Keratinocyte (primary cell): Measurements from ENCODE around the gene INO80. TPM values are rescaled to one million over a fixed set of nuclear protein-coding genes. Genes with fewer than 3 reads are reported as not detected.

ENCODE experiments used
- DNase-seq: peaks from one replicate; pipeline ENCODE4 v3.0.0-alpha.2; 2011; ENCODE audit warnings: low read depth, missing footprints, low spot score
- FAIRE-seq: peaks from 2 replicates; lab custom pipeline; 2011; peaks lifted over from hg19 to GRCh38; lab: Jason Lieb, UNC
- H2AFZ ChIP-seq: 2 replicates; pipeline ENCODE4 v1.6.0; 2012; ENCODE audit warnings: low read length, control low read depth, inconsistent platforms; ENCODE audit not compliant: control insufficient read depth
- H3K27ac ChIP-seq: 2 replicates; pipeline ENCODE4 v1.5.1; 2011; ENCODE audit warnings: low read length; ENCODE audit not compliant: control insufficient read depth, insufficient read depth
- H3K27me3 ChIP-seq: 3 replicates; pipeline ENCODE4 v1.6.0; 2011; ENCODE audit warnings: low read length; ENCODE audit not compliant: control insufficient read depth, insufficient read depth; ENCODE audit errors: extremely low read depth
- H3K36me3 ChIP-seq, 2 experiments: 2 replicates in 1 of 2; 3 replicates in 1 of 2; pipeline ENCODE4 v1.5.1; 2011; ENCODE audit warnings: low read length in 2 of 2, mild to moderate bottlenecking in 1 of 2; ENCODE audit not compliant: control insufficient read depth in 2 of 2, insufficient read depth in 2 of 2; ENCODE audit errors: extremely low read depth in 1 of 2
- H3K4me1 ChIP-seq: 3 replicates; pipeline ENCODE4 v1.5.1; 2011; ENCODE audit warnings: low read length; ENCODE audit not compliant: control insufficient read depth, insufficient read depth; ENCODE audit errors: extremely low read depth
- H3K4me2 ChIP-seq: 3 replicates; pipeline ENCODE4 v1.6.0; 2011; ENCODE audit warnings: low read depth, low read length; ENCODE audit not compliant: control insufficient read depth, insufficient read depth; ENCODE audit errors: extremely low read depth
- H3K4me3 ChIP-seq, 3 experiments: fragments of 200-600 bp in 1 of 3; sonication (generic) in 1 of 3; 2 replicates in 2 of 3; 3 replicates in 1 of 3; pipeline ENCODE4 v1.5.1; 2011 to 2016; ENCODE audit warnings: low read length in 3 of 3, mild to moderate bottlenecking in 3 of 3, control low read depth in 2 of 3, inconsistent platforms in 1 of 3, low read depth in 1 of 3, mixed read lengths in 1 of 3, mixed run types in 1 of 3, moderate library complexity in 1 of 3; ENCODE audit not compliant: control insufficient read depth in 2 of 3, insufficient read depth in 2 of 3; ENCODE audit errors: extremely low read depth in 1 of 3
- H3K79me2 ChIP-seq: 2 replicates; pipeline ENCODE4 v1.6.0; 2012; ENCODE audit warnings: low read length; ENCODE audit not compliant: control insufficient read depth, insufficient read depth
- H3K9ac ChIP-seq: 3 replicates; pipeline ENCODE4 v1.6.0; 2011; ENCODE audit warnings: low read length; ENCODE audit not compliant: control insufficient read depth, insufficient read depth; ENCODE audit errors: extremely low read depth
- H3K9me1 ChIP-seq: 3 replicates; pipeline ENCODE4 v1.6.0; 2011; ENCODE audit warnings: low read length; ENCODE audit not compliant: control insufficient read depth, insufficient read depth; ENCODE audit errors: extremely low read depth
- H3K9me3 ChIP-seq: 2 replicates; pipeline ENCODE4 v1.5.1; 2012; ENCODE audit warnings: low read depth, low read length; ENCODE audit not compliant: control insufficient read depth
- H4K20me1 ChIP-seq: 3 replicates; pipeline ENCODE4 v1.6.0; 2011; ENCODE audit warnings: low read length; ENCODE audit not compliant: control insufficient read depth, insufficient read depth; ENCODE audit errors: extremely low read depth
- CTCF ChIP-seq, 3 experiments: IDR thresholded peaks in 1 of 3; conservative IDR thresholded peaks in 1 of 3; optimal IDR thresholded peaks in 1 of 3; 2 replicates in 2 of 3; 3 replicates in 1 of 3; pipeline versions ENCODE3 to v1.5.1; 2011; ENCODE audit warnings: low read length in 3 of 3, mild to moderate bottlenecking in 3 of 3, moderate library complexity in 2 of 3, control low read depth in 1 of 3, inconsistent platforms in 1 of 3; ENCODE audit not compliant: insufficient read depth in 2 of 3; ENCODE audit errors: extremely low read depth in 1 of 3
- EZH2 ChIP-seq: IDR thresholded peaks from one replicate; pipeline ENCODE4 v1.6.1; 2012; ENCODE audit warnings: inconsistent platforms, mild to moderate bottlenecking, low read length, moderate library complexity
- dilution Hi-C: fragments of 300-500 bp; cut with MboI; formaldehyde crosslinking; loops from one replicate; pipeline ENCODE4 v1.7.0; 2020; ENCODE audit warnings: low sequenced_read_pairs; ENCODE audit not compliant: extremely low pct_ligation_motif_present
- polyA plus RNA-seq, 5 experiments: library from polyadenylated mRNA; depleted of rRNA in 3 of 5; stranded (reverse) in 3 of 5; stranded (forward) in 1 of 5; unstranded in 1 of 5; fragments of >200 nt; gene quantifications; 1 replicate in 1 of 5; 2 replicates in 3 of 5; 3 replicates in 1 of 5; pipeline versions ENCODE4 v1.2.1 to v1.2.3, GENCODE V29; 2011 to 2012; ENCODE audit warnings: missing spikeins in 2 of 5, low read depth in 1 of 5, low replicate concordance in 1 of 5

INO80 gene
- polyA plus RNA-seq, 1 donor (not counting 4 experiments of a cell fraction or from before 2014, with no cell fraction given) = 10.3 TPM

- peaks cover 4 to 9% of the 10 kb centered on the region in 2 experiments for H3K36me3 ChIP-seq
- no peak overlapping the region for H3K4me2 ChIP-seq
- H2AFZ ChIP-seq = no peak overlapping the region
- peaks cover 3% of the 10 kb centered on the region for H4K20me1 ChIP-seq
- DNase-seq (no peak), FAIRE-seq (no peak)
- H3K79me2 ChIP-seq = no peaks in the 10 kb centered on the region
- H3K4me3 ChIP-seq = no peak overlapping the region
- H3K4me1 ChIP-seq = peaks cover 5% of the 10 kb centered on the region
- H3K27ac ChIP-seq = no peak overlapping the region
- no peaks in the 10 kb centered on the region for H3K9me1 ChIP-seq
- H3K9ac ChIP-seq = no peak overlapping the region
- no peaks in the 10 kb centered on the region for H3K27me3 ChIP-seq
- no peaks in the 10 kb centered on the region for H3K9me3 ChIP-seq
- dilution Hi-C loops = no loop called here
- TF ChIP-seq EZH2 (no peak), CTCF (optimal IDR thresholded peaks at IDR 0.05 in 1 of 3, IDR thresholded peaks at IDR 0.05 in 1 of 3, conservative IDR thresholded peaks at IDR 0.05 in 1 of 3; ENCODE audit: extremely low read depth in 1 of 3, insufficient read depth in 2 of 3, low read length in 3 of 3) (no peak)
Observed at GRCh38 chr15:40959331-40960141, 156.5 kb downstream of the INO80 start.

GRCh38 chr15:40958723-40959122 is 157.4 kb downstream of the INO80 start:
- Histone ChIP-seq H3K79me2 (no peaks in the 10 kb centered on the region), H3K9me3 (no peaks in the 10 kb centered on the region), H3K4me1 (peaks cover 12% of the 10 kb centered on the region), H3K36me3 (peaks cover 4 to 15% of the 10 kb centered on the region in 2 experiments), H3K27ac (no peak overlapping the region), H2AFZ (no peak overlapping the region), H3K4me3 (no peak overlapping the region), H3K9me1 (no peaks in the 10 kb centered on the region), H3K4me2 (no peak overlapping the region), H4K20me1 (peaks cover 3% of the 10 kb centered on the region), H3K9ac (no peak overlapping the region), H3K27me3 (no peaks in the 10 kb centered on the region)
- no peak for DNase-seq
- dilution Hi-C loops = no loop called here
- FAIRE-seq = no peak
- TF ChIP-seq CTCF (optimal IDR thresholded peaks at IDR 0.05 in 1 of 3, IDR thresholded peaks at IDR 0.05 in 1 of 3, conservative IDR thresholded peaks at IDR 0.05 in 1 of 3; ENCODE audit: extremely low read depth in 1 of 3, insufficient read depth in 2 of 3, low read length in 3 of 3) (no peak), EZH2 (no peak)
